Neural progenitor cell (in vitro differentiated cells): ENCODE data around the gene FER1L5. TPM values are rescaled to one million over a fixed set of nuclear protein-coding genes. Genes with fewer than 3 reads are reported as not detected.

Experiments used
- DNase-seq: peaks from one replicate; pipeline ENCODE4 v3.0.0-alpha.2; 2016; ENCODE audit warnings: low spot score
- H2AFZ ChIP-seq: fragments of 200-600 bp; sonication (generic); replicated peaks from 2 replicates; pipeline ENCODE4 v1.6.1; 2016; ENCODE audit warnings: antibody characterized with exemption
- H3F3A ChIP-seq: fragments of 200-600 bp; sonication (generic); 2 replicates; pipeline ENCODE4 v1.6.1; 2016; ENCODE audit warnings: antibody characterized with exemption, low read depth
- H3K27ac ChIP-seq: fragments of 200-600 bp; sonication (generic); 2 replicates; pipeline ENCODE4 v1.5.1; 2016; ENCODE audit warnings: mild to moderate bottlenecking
- H3K27me3 ChIP-seq: fragments of 200-600 bp; sonication (generic); 2 replicates; pipeline ENCODE4 v1.6.1; 2016; ENCODE audit warnings: mild to moderate bottlenecking, moderate library complexity
- H3K36me3 ChIP-seq: fragments of 200-600 bp; sonication (generic); 2 replicates; pipeline ENCODE4 v1.5.1; 2016
- H3K4me1 ChIP-seq: fragments of 200-600 bp; sonication (generic); 2 replicates; pipeline ENCODE4 v1.6.1; 2016; ENCODE audit warnings: mixed run types
- H3K4me2 ChIP-seq: fragments of 200-600 bp; sonication (generic); 2 replicates; pipeline ENCODE4 v1.6.1; 2016
- H3K4me3 ChIP-seq: fragments of 200-600 bp; sonication (generic); 2 replicates; pipeline ENCODE4 v1.5.1; 2016
- H3K79me2 ChIP-seq: fragments of 200-600 bp; sonication (generic); 2 replicates; pipeline ENCODE4 v1.6.1; 2016; ENCODE audit warnings: low read depth
- H3K9ac ChIP-seq: fragments of 200-600 bp; sonication (generic); 2 replicates; pipeline ENCODE4 v1.6.1; 2016
- H3K9me3 ChIP-seq: fragments of 200-600 bp; sonication (generic); 2 replicates; pipeline ENCODE4 v1.5.1; 2016; ENCODE audit warnings: low read depth
- H4K20me1 ChIP-seq: fragments of 200-600 bp; sonication (generic); 2 replicates; pipeline ENCODE4 v1.6.1; 2016; ENCODE audit warnings: low read depth
- H3K27ac Mint-ChIP-seq: 3 replicates; pipeline ENCODE4 v1.8.0; 2021; ENCODE audit warnings: mixed read lengths
- H3K27me3 Mint-ChIP-seq: 2 replicates; pipeline ENCODE4 v1.8.0; 2022; ENCODE audit warnings: low read depth, mild to moderate bottlenecking, inconsistent platforms, moderate library complexity, mixed read lengths; ENCODE audit not compliant: insufficient read depth
- H3K36me3 Mint-ChIP-seq: 3 replicates; pipeline ENCODE4 v1.8.0; 2021; ENCODE audit warnings: mixed read lengths
- H3K4me1 Mint-ChIP-seq: 3 replicates; pipeline ENCODE4 v1.8.0; 2021; ENCODE audit warnings: mixed read lengths
- H3K4me3 Mint-ChIP-seq: 3 replicates; pipeline ENCODE4 v1.8.0; 2021; ENCODE audit warnings: mild to moderate bottlenecking, moderate library complexity, mixed read lengths
- H3K9me3 Mint-ChIP-seq: 3 replicates; pipeline ENCODE4 v1.8.0; 2020; ENCODE audit warnings: mixed read lengths
- EZH2 ChIP-seq: fragments of 200-600 bp; sonication (generic); IDR thresholded peaks from 2 replicates; pipeline ENCODE4 v1.6.1; 2017; ENCODE audit warnings: antibody characterized with exemption, mild to moderate bottlenecking, moderate library complexity
- EZH2phosphoT487 ChIP-seq: fragments of 200-600 bp; sonication (generic); IDR thresholded peaks from 2 replicates; pipeline ENCODE4 v1.6.1; 2017; ENCODE audit warnings: antibody characterized with exemption
- total RNA-seq: library from RNA; depleted of rRNA; stranded (reverse); fragments of >200 nt; gene quantifications from 2 replicates; pipeline ENCODE4 v1.2.3, GENCODE V29; 2015; ENCODE audit warnings: low replicate concordance
- TF ChIP-seq, protein P1 (sequence below): fragments of 200-600 bp; sonication (generic); IDR thresholded peaks from 2 replicates; pipeline ENCODE4 v1.5.1; 2017; ENCODE audit warnings: antibody characterized with exemption, mild to moderate bottlenecking

FER1L5 gene
- total RNA-seq, 1 donor from 2014 or later, result 1.7 TPM

DNA sequence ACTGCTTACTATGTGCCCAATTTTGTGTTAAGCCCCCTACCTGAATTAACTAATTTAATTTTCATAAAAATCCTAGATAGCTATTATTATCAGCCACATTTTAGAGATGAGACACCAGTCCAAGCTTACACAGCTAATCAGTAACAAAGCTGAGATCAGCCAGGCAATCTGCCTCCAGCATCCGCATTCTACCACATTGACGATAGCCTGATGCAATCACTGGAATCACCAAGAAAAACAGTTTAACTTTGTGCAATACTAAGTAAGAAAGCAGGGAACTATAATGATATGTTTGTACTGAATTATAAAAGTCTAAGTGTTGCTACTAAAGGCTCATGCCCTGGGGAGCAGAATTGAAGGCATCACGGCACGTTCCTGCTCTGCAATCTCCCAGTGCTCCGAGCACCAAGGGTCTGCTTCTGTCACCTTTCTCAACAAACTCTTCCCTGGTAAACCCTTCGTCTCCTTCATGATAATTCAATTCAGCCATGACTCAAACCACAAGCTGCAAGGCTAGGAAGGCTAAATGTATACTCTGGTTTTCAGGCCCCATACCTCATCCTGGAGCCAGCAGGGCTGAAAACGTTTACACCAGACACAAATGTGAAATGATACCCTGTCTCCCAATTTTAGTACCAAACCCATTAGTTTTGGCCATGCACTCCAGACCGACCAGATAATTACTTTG, 23.8 kb upstream of the FER1L5 start:
- Mint-ChIP-seq H3K36me3 (peaks cover 17% of the 10 kb centered on the region), H3K4me1 (peaks cover 9% of the 10 kb centered on the region), H3K9me3 (no peaks in the 10 kb centered on the region), H3K27ac (no peak overlapping the region), H3K27me3 (no peaks in the 10 kb centered on the region), H3K4me3 (no peak overlapping the region)
- Histone ChIP-seq H3K36me3 (no peaks in the 10 kb centered on the region), H2AFZ (no peak overlapping the region), H3F3A (no peaks in the 10 kb centered on the region), H3K4me3 (no peak overlapping the region), H3K27me3 (no peaks in the 10 kb centered on the region), H3K4me2 (no peak overlapping the region), H3K4me1 (no peaks in the 10 kb centered on the region), H3K9me3 (no peaks in the 10 kb centered on the region), H3K27ac (no peak overlapping the region), H3K9ac (no peak overlapping the region), H4K20me1 (peaks cover 16% of the 10 kb centered on the region), H3K79me2 (peaks cover 12% of the 10 kb centered on the region)
- no peak for DNase-seq
- TF ChIP-seq, protein P1, sequence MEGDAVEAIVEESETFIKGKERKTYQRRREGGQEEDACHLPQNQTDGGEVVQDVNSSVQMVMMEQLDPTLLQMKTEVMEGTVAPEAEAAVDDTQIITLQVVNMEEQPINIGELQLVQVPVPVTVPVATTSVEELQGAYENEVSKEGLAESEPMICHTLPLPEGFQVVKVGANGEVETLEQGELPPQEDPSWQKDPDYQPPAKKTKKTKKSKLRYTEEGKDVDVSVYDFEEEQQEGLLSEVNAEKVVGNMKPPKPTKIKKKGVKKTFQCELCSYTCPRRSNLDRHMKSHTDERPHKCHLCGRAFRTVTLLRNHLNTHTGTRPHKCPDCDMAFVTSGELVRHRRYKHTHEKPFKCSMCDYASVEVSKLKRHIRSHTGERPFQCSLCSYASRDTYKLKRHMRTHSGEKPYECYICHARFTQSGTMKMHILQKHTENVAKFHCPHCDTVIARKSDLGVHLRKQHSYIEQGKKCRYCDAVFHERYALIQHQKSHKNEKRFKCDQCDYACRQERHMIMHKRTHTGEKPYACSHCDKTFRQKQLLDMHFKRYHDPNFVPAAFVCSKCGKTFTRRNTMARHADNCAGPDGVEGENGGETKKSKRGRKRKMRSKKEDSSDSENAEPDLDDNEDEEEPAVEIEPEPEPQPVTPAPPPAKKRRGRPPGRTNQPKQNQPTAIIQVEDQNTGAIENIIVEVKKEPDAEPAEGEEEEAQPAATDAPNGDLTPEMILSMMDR, result no peak
- TF ChIP-seq EZH2 (no peak), EZH2phosphoT487 (no peak)

DNA sequence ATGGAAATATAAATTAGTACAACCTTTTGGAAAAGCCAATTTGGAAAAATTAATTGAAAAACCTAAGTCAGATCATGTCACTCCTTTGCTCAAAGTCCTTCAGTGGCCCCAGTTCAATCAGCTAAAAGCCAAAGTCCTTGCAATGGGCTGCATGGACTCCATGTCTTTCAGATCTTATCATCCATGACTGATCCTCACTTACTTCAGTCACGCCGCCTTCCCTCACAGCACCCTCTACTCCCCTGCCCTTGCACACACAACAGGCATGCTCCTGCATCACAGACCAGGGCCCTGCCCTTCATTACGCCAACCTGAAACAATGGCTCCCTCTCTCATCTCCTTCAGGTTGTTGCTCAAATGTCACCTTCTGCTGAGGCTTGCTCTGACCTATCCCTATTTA, 20.0 kb upstream of the FER1L5 start:
- peaks cover 21% of the 10 kb centered on the region for H4K20me1 ChIP-seq
- no peaks in the 10 kb centered on the region for H3K4me1 ChIP-seq
- H3K27me3 Mint-ChIP-seq, result no peaks in the 10 kb centered on the region
- H3K36me3 ChIP-seq, result no peaks in the 10 kb centered on the region
- H3K4me3 Mint-ChIP-seq, result no peak overlapping the region
- peaks cover 14% of the 10 kb centered on the region for H3K4me1 Mint-ChIP-seq
- no peak overlapping the region for H3K4me2 ChIP-seq
- TF ChIP-seq, protein P1, result no peak
- no peak for TF ChIP-seq EZH2phosphoT487
- no peak for TF ChIP-seq EZH2
- DNase-seq, result no peak
- H3K27ac ChIP-seq, result no peak overlapping the region
- peaks cover 13% of the 10 kb centered on the region for H3K36me3 Mint-ChIP-seq
- no peak overlapping the region for H3K9ac ChIP-seq
- no peaks in the 10 kb centered on the region for H3F3A ChIP-seq
- no peaks in the 10 kb centered on the region for H3K9me3 ChIP-seq
- H3K4me3 ChIP-seq, result no peak overlapping the region
- no peaks in the 10 kb centered on the region for H3K9me3 Mint-ChIP-seq
- peaks cover 26% of the 10 kb centered on the region for H3K79me2 ChIP-seq
- no peak overlapping the region for H3K27ac Mint-ChIP-seq
- H2AFZ ChIP-seq, result no peak overlapping the region
- no peaks in the 10 kb centered on the region for H3K27me3 ChIP-seq

DNA sequence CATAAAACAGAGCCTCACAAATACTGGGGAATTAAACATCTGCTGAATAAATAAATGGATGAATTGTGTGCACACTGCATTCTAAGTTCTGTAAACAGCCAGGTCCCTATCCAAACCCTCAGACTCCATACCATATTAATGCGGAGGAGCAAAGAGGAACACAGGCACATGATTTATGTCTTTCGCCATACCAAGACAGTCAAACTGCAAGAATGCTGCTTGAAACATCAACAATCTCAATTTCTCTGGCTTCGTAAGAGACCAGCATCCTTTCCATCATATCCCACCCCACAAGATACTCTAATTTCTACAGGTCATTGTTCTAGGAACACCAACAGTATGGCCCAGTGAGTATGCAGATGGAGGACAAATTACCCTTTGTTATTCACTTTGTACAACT, 19.4 kb upstream of the FER1L5 start:
- no peaks in the 10 kb centered on the region for H3K36me3 ChIP-seq
- Mint-ChIP-seq H3K27ac (no peak overlapping the region), H3K27me3 (no peaks in the 10 kb centered on the region), H3K4me3 (no peak overlapping the region), H3K36me3 (peaks cover 14% of the 10 kb centered on the region), H3K9me3 (no peaks in the 10 kb centered on the region), H3K4me1 (peaks cover 14% of the 10 kb centered on the region)
- peaks cover 21% of the 10 kb centered on the region for H4K20me1 ChIP-seq
- H3K4me1 ChIP-seq, result no peaks in the 10 kb centered on the region
- TF ChIP-seq EZH2, result no peak
- TF ChIP-seq EZH2phosphoT487, result no peak
- TF ChIP-seq, protein P1, result no peak
- H3K4me2 ChIP-seq, result no peak overlapping the region
- no peaks in the 10 kb centered on the region for H3K9me3 ChIP-seq
- H3K9ac ChIP-seq, result no peak overlapping the region
- no peaks in the 10 kb centered on the region for H3F3A ChIP-seq
- H3K27me3 ChIP-seq, result no peaks in the 10 kb centered on the region
- no peak overlapping the region for H2AFZ ChIP-seq
- H3K27ac ChIP-seq, result no peak overlapping the region
- peaks cover 31% of the 10 kb centered on the region for H3K79me2 ChIP-seq
- no peak overlapping the region for H3K4me3 ChIP-seq
- DNase-seq, result no peak
